DMS53 treated with DMSO at 0.1 percent for 48 hours (cell line): ENCODE measurements around the gene LIMK1.
"Not testable (repeated sequence)": the region's sequence is repeated elsewhere in the genome, so short reads cannot be mapped to it uniquely, and the experiment has no call there.

Experiments used
- DNase-seq: peaks from one replicate; lab custom pipeline; 2025; ENCODE audit not compliant: unreplicated experiment; lab: John Stamatoyannopoulos, UW

Gene LIMK1

GRCh38 chr7:74083117-74083876 is at the start of gene LIMK1:
TSS of gene LIMK1 (plus strand) at chr7:74083804. CDS start at chr7:74083991, 187 bp downstream.
- peak; percentile 64 for DNase-seq

GRCh38 chr7:74037609-74038008 is 46.0 kb upstream of the LIMK1 start:
- no peak for DNase-seq

GRCh38 chr7:74038194-74038961 is 45.2 kb upstream of the LIMK1 start:
- no peak for DNase-seq

- DNase-seq = no peak
Observed at GRCh38 chr7:74039337-74039736, 44.3 kb upstream of the LIMK1 start.

- no peak for DNase-seq
Observed at GRCh38 chr7:74040101-74040790, 43.4 kb upstream of the LIMK1 start.

- DNase-seq = no peak
Observed at GRCh38 chr7:74040791-74041520, 42.6 kb upstream of the LIMK1 start.

GRCh38 chr7:74042746-74043522 is 40.7 kb upstream of the LIMK1 start:
- DNase-seq = no peak

- peak; percentile 12 for DNase-seq
Observed at GRCh38 chr7:74043523-74043951, 40.1 kb upstream of the LIMK1 start.

GRCh38 chr7:74044366-74045350 is 38.9 kb upstream of the LIMK1 start:
- DNase-seq = no peak

GRCh38 chr7:74046581-74046980 is 37.0 kb upstream of the LIMK1 start:
- DNase-seq = not testable (repeated sequence)

- no peak for DNase-seq
Observed at GRCh38 chr7:74047804-74048380, 35.7 kb upstream of the LIMK1 start.

- no peak for DNase-seq
Observed at GRCh38 chr7:74048999-74049599, 34.5 kb upstream of the LIMK1 start.

GRCh38 chr7:74049997-74050798 is 33.4 kb upstream of the LIMK1 start:
- no peak for DNase-seq

GRCh38 chr7:74051193-74051592 is 32.4 kb upstream of the LIMK1 start:
- no peak for DNase-seq

- peak; percentile 20 for DNase-seq
Observed at GRCh38 chr7:74051629-74052410, 31.8 kb upstream of the LIMK1 start.

GRCh38 chr7:74052628-74053027 is 31.0 kb upstream of the LIMK1 start:
- no peak for DNase-seq
